GM19023 (cell line): Measurements from ENCODE around the gene C16orf78.
A peak's percentile ranks its signal among the peaks of the same experiment; 100 is the strongest.
"Not testable (repeated sequence)": the region's sequence is repeated elsewhere in the genome, so short reads cannot be mapped to it uniquely, and the experiment has no call there.

ENCODE experiments used
- ATAC-seq: cut with Tn5 transposase; IDR thresholded peaks from one replicate; pipeline ENCODE4 v1.9.1; 2021; ENCODE audit warnings: mild to moderate bottlenecking, moderate library complexity; ENCODE audit not compliant: unreplicated experiment

The C16orf78 gene

GRCh38 chr16:49349446-49350168 is 24.0 kb upstream of the C16orf78 start:
- no peak for ATAC-seq

GRCh38 chr16:49350265-49351095 is 23.1 kb upstream of the C16orf78 start:
- ATAC-seq: peak; percentile 61

- no peak for ATAC-seq
Observed at GRCh38 chr16:49351096-49351487, 22.5 kb upstream of the C16orf78 start.

- no peak for ATAC-seq
Observed at GRCh38 chr16:49352892-49353291, 20.7 kb upstream of the C16orf78 start.

- no peak for ATAC-seq
Observed at GRCh38 chr16:49353680-49354079, 19.9 kb upstream of the C16orf78 start.

- no peak for ATAC-seq
Observed at GRCh38 chr16:49354101-49354500, 19.5 kb upstream of the C16orf78 start.

GRCh38 chr16:49354991-49355390 is 18.6 kb upstream of the C16orf78 start:
- no peak for ATAC-seq

GRCh38 chr16:49355933-49356665 is 17.5 kb upstream of the C16orf78 start:
- ATAC-seq: no peak

GRCh38 chr16:49356728-49357488 is 16.7 kb upstream of the C16orf78 start:
- ATAC-seq: no peak

GRCh38 chr16:49359591-49359990 is 14.0 kb upstream of the C16orf78 start:
- no peak for ATAC-seq

GRCh38 chr16:49361731-49362130 is 11.9 kb upstream of the C16orf78 start:
- ATAC-seq: not testable (repeated sequence)

GRCh38 chr16:49362230-49362629 is 11.4 kb upstream of the C16orf78 start:
- no peak for ATAC-seq

- ATAC-seq: peak; percentile 92
Observed at GRCh38 chr16:49365711-49366509, 7.7 kb upstream of the C16orf78 start.

- ATAC-seq: peak; percentile 45
Observed at GRCh38 chr16:49366669-49367068, 6.9 kb upstream of the C16orf78 start.

GRCh38 chr16:49369651-49370611 is 3.7 kb upstream of the C16orf78 start:
- ATAC-seq: no peak

GRCh38 chr16:49376206-49376605 is 2.6 kb downstream of the C16orf78 start:
- no peak for ATAC-seq

- ATAC-seq: no peak
Observed at GRCh38 chr16:49377196-49377755, 3.7 kb downstream of the C16orf78 start.

- ATAC-seq: no peak
Observed at GRCh38 chr16:49378238-49378637, 4.6 kb downstream of the C16orf78 start.
